ENCODE data around the gene SHC3. TPM values are rescaled to one million over a fixed set of nuclear protein-coding genes. Genes with fewer than 3 reads are reported as not detected.

Gene SHC3
- total and polyA plus RNA-seq, 2 of the 4 experiments (the other 2 are of a cell fraction): 4.5 to 13.3 TPM

DNA sequence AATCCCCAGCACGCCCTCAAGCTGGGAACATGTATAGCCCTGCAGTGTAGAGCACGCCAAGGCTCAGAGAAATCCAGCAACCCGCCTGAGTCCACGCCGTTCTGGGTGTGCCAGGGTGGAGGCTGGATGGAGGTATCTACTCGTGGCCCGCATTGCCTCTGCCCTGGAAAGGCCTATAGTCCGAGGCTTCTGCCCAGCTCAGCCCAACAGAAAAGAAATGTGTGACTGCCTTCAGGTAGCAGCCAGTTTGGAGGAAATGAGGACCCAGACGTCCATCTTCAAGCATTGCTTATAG, 169.1 kb downstream of the SHC3 start:
- WGBS, 2 experiments (ENCODE audit: extremely low coverage in 2 of 2, insufficient read length in 1 of 2): 71% methylated on average over 1 of the region's 9 CpGs; no CpG with 5 or more reads in 1 of the 2 experiments
- Histone ChIP-seq H2AK5ac (ENCODE audit: low read depth, low read length) (no peak overlapping the region), H3K18ac (ENCODE audit: low read depth, low read length) (no peak overlapping the region), H3K4me3 (ENCODE audit: insufficient read depth, low read depth, low read length) (no peak overlapping the region), H2AK9ac (replicated peaks; ENCODE audit: low read depth, low read length, poor library complexity) (no peak overlapping the region), H4K20me1 (ENCODE audit: insufficient read depth, low read length) (no peaks in the 10 kb centered on the region), H3K9me3 (ENCODE audit: control insufficient read depth, insufficient read depth, low read length) (no peaks in the 10 kb centered on the region), H2BK5ac (ENCODE audit: low read depth, low read length, poor library complexity, severe bottlenecking) (no peak overlapping the region), H4K5ac (ENCODE audit: low read depth, low read length) (no peak overlapping the region), H3K9me1 (ENCODE audit: insufficient read depth, low read length) (peaks cover 5% of the 10 kb centered on the region; the same call in 1 of the 2 replicates), H3K14ac (replicated peaks; ENCODE audit: low read depth, low read length) (no peak overlapping the region), H2AFZ (replicated peaks; ENCODE audit: low read length, poor library complexity) (no peak overlapping the region), H4K8ac (ENCODE audit: low read depth in 2 of 2, low read length in 2 of 2) (no peak overlapping the region), H3K36me3 (ENCODE audit: control insufficient read depth, insufficient read depth, low read length) (peaks cover 19% of the 10 kb centered on the region), H3K23ac (ENCODE audit: low read depth, low read length) (no peak overlapping the region), H2BK15ac (ENCODE audit: low read depth, low read length) (no peak overlapping the region), H3K9ac (ENCODE audit: low read depth, low read length) (no peak overlapping the region), H2BK20ac (ENCODE audit: low read depth, low read length) (no peak overlapping the region), H2BK120ac (ENCODE audit: low read depth, low read length) (no peak overlapping the region), H3K27ac (ENCODE audit: insufficient read depth, low read length) (no peak overlapping the region), H3K27me3 (ENCODE audit: control insufficient read depth, insufficient read depth, low read length) (no peaks in the 10 kb centered on the region), H4K91ac (ENCODE audit: insufficient read depth, low read depth, low read length) (no peak overlapping the region), H3K56ac (ENCODE audit: extremely low read depth, insufficient read depth, low read length) (no peak overlapping the region), H3K4ac (ENCODE audit: low read depth, low read length) (no peak overlapping the region), H3K79me1 (ENCODE audit: low read depth in 1 of 2, low read length in 2 of 2) (no peaks in the 10 kb centered on the region), H3K4me2 (ENCODE audit: low read depth, low read length) (no peak overlapping the region), H3K4me1 (ENCODE audit: control insufficient read depth, insufficient read depth, low read length) (no peaks in the 10 kb centered on the region)
- ATAC-seq (ENCODE audit: low read depth): no peak
- no peak for TF ChIP-seq USF2 (IDR thresholded peaks at IDR 0.05; ENCODE audit: low read depth, low read length)
- TF ChIP-seq MAFK (IDR thresholded peaks at IDR 0.05; ENCODE audit: low read depth, low read length): no peak
- no peak for TF ChIP-seq MAZ (IDR thresholded peaks at IDR 0.05; ENCODE audit: borderline replicate concordance, low read depth, low read length)
- TF ChIP-seq CEBPB (IDR thresholded peaks at IDR 0.05; ENCODE audit: low read depth, low read length): no peak
- no peak for TF ChIP-seq RFX5 (IDR thresholded peaks at IDR 0.05; ENCODE audit: low read depth, low read length)
- TF ChIP-seq FOS (IDR thresholded peaks at IDR 0.05; ENCODE audit: low read depth, low read length): no peak
- no peak for TF ChIP-seq CHD1 (IDR thresholded peaks at IDR 0.05; ENCODE audit: low read depth, low read length)
- TF ChIP-seq BHLHE40 (IDR thresholded peaks at IDR 0.05; ENCODE audit: low read depth, low read length): no peak
- DNase-seq: no peak
- ChIA-PET POLR2A (ENCODE audit: unreplicated experiment) (no interaction called here), CTCF (interaction anchor here (1.0 kb wide), 1 partner anchor 269 kb away, joined by 4 read pairs; no protein-coding TSS in a partner anchor)
- BruUV-seq (replicated peaks): no TSS peak
- dilution Hi-C loops (cut with HindIII; ENCODE audit: low sequenced_read_pairs, unreplicated experiment) (no loop called here), intact Hi-C loops (cut with micrococcal nuclease) (loop anchor here (5.0 kb wide), 1 partner anchor 168 kb away; the partner anchor contains the start of gene SHC3), in situ Hi-C loops (cut with MboI; ENCODE audit: low sequenced_read_pairs) (loop anchor here (10.0 to 25.0 kb wide), 3 partner anchors 815 to 1322 kb away; partner anchors contain the start of gene CDK20)
